Measurements from ENCODE around the gene YY1AP1.
"Not testable (repeated sequence)": the region's sequence is repeated elsewhere in the genome, so short reads cannot be mapped to it uniquely, and the experiment has no call there.

The YY1AP1 gene

GRCh38 chr1:155623357-155623756, 65.2 kb downstream of the YY1AP1 start:
- H3K4me3 ChIP-seq (ENCODE audit: low read depth, low read length), result no peak overlapping the region
- TF ChIP-seq CTCF (IDR thresholded peaks at IDR 0.05; ENCODE audit: insufficient read depth, low read depth, low read length, missing control alignments), result no peak
- DNase-seq (ENCODE audit: low read depth), result no peak

GRCh38 chr1:155622191-155622590, 66.4 kb downstream of the YY1AP1 start:
- no peak for DNase-seq (ENCODE audit: low read depth)
- TF ChIP-seq CTCF (IDR thresholded peaks at IDR 0.05; ENCODE audit: insufficient read depth, low read depth, low read length, missing control alignments), result no peak

GRCh38 chr1:155613226-155613625, 75.3 kb downstream of the YY1AP1 start:
- H3K4me3 ChIP-seq (ENCODE audit: low read depth, low read length); DNase-seq (ENCODE audit: low read depth): not testable (repeated sequence)

More at GRCh38 chr1:155622191-155622590, 66.4 kb downstream of the YY1AP1 start:
- H3K4me3 ChIP-seq (ENCODE audit: low read depth, low read length), result no peak overlapping the region

- H3K4me3 ChIP-seq (ENCODE audit: low read depth, low read length), result peak overlapping the region; percentile 48
- DNase-seq (ENCODE audit: low read depth), result not testable (repeated sequence)
Observed at GRCh38 chr1:155610257-155610647, 78.3 kb downstream of the YY1AP1 start.

- peak within 1 kb of the TSS; percentile 79 for H3K4me3 ChIP-seq (ENCODE audit: low read depth, low read length)
- no peak for TF ChIP-seq CTCF (IDR thresholded peaks at IDR 0.05; ENCODE audit: insufficient read depth, low read depth, low read length, missing control alignments)
- DNase-seq (ENCODE audit: low read depth), result peak; percentile 99
Observed at GRCh38 chr1:155609515-155610256, 78.9 kb downstream of the YY1AP1 start, which contains the start of gene MSTO1. MSTO1 (plus strand) TSS chr1:155610218; CDS start chr1:155610249, 31 bp downstream.
